NCI-H446 (cell line): ENCODE measurements around the gene HMX1.

ENCODE experiments used
- DNase-seq, 2 experiments: peaks; one replicate each; lab custom pipeline; 2025; lab: John Stamatoyannopoulos, UW

Gene HMX1

DNA sequence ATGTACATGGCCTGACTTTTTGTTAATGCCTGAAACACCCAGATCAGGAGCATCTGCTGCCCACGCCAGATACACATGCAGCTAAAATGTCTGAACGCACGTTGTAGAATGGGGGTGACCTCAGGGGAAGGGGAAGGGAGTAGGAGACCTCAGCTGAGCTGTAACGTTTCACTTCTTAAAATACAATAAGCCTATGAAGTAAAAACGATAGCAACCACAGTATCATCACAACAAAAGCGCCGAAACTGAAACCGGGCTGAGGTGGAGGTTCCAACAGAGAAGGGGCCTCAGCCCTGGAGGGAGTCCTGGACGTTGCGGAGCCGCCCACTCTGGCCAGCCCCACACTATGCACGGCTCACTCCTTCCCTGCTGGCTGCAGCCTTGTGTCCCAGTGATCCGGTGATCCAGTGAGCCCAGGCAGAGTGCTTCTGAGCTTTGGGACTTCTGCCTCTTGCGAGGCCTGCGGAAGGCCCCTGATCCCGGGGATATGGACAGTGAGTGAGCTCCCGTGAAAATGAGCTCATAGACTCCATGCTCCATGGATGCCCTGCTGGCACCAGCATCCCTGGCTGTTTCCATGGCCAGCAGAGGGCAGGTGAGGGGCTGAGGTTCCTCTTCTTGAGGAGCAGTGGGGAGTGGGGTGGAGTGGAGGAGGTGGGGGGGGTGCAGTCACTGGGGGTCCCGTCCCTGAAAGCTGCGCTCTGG lies 52.0 kb downstream of the HMX1 start:
- no peak for DNase-seq

DNA sequence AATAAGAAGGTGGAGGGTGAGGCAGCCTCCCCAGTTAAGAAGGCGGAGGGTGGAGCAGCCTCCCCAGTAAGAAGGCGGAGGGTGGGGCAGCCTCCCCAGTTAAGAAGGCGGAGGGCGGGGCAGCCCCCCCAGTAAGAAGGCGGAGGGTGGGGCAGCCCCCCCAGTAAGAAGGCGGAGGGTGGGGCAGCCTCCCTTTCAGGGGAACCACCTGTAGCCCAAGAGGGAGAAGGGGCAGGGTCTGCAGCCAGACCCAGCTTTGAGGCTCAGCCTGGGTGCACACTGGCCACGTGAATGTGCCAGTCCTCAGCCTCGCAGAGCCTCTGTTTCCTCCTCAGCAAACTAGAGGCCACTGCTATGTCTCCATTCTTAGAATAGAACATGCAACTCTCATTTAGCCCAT lies 52.6 kb downstream of the HMX1 start:
- DNase-seq: no peak

DNA sequence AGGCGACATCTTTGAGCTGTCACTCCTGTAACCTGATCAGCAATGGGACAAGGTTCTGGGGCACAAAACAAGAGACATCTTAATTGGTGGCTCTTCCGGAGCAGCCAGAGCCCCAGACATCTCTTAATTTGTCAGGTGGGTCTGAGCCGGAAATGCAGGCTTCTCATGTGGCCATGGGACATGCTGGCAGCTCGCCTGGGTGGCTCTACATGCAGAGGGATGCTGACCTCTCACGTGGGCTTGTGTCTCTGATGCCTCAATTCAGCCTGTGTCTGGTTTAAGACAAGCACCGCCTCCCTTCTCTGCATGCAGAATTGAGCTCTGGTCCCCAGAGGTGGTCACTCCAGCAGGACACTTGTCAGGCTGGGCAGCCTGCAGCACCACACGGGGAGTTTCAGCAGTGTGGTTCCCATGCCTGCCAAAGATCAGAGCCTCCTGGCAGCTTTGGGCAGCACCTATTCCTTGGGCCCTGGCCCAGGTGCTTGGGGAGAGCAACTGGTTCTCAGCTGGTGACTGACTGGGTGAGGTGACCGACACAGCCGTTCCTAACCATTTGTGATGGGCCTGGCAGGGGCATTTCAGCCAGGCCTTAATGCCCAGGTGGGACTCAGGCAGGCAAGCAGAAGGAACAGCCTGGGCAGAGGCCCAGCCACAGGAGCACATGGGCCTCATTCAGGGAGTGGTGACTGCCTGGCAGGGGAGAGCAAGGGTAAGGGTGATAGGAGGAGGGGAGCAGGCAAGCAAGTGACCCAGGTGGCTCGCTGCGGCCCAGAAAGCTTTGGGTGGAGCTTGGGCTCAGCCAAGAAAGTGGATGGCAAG lies 53.4 kb downstream of the HMX1 start:
- no peak for DNase-seq

DNA sequence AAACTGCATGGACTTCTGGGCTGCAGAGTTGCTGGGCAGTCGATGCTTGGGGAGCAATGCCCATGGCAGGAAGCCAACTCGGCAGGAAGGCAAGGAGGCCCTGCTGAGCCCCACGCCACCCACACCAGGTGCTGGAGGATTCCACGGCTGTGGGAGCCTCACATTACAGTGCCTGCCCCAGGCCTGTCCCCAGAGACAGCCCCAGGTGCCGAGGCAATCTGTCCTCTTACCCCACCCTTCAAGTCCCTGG lies 53.9 kb downstream of the HMX1 start:
- DNase-seq: no peak

DNA sequence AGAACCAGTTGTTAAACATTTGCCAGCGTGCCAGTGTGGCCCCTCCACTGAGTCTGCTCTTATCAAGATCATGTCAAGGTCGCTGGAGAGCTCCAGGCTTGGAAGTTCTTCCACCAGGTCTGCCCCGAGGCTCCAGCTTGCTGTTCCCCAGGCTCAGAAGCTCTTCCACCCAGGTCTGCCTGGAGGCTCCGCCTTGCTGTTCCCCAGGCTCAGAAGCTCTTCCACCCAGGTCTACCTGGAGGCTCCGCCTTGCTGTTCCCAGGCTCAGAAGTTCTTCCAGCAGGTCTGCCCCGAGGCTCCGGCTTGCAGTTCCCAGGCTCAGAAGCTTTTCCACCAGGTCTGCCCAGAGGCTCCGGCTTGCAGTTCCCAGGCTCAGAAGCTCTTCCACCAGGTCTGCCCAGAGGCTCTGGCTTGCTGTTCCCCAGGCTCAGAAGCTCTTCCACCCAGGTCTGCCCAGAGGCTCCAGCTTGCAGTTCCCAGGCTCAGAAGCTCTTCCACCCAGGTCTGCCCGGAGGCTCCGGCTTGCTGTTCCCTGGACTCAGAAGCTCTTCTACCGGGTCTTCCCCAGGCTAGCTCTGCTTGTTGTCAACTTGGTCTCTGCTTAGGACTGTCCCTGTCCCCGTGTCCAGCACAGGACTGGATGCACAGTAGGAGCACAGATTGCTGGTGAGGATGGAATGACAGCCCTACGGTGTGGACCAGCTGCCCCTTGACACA lies 54.4 kb downstream of the HMX1 start:
- no peak for DNase-seq
